Amniotic stem cell (primary cell): ENCODE data around the gene ZDHHC14.

Experiments used
- DNase-seq: peaks from one replicate; lab custom pipeline; 2025; lab: John Stamatoyannopoulos, UW

ZDHHC14 gene

GRCh38 chr6:157596461-157596860, 215.5 kb downstream of the ZDHHC14 start:
- no peak for DNase-seq

GRCh38 chr6:157596886-157597285, 215.9 kb downstream of the ZDHHC14 start:
- DNase-seq = no peak

GRCh38 chr6:157597461-157598312, 216.7 kb downstream of the ZDHHC14 start:
- DNase-seq = no peak

- DNase-seq = no peak
Observed at GRCh38 chr6:157599191-157599590, 218.2 kb downstream of the ZDHHC14 start.

- no peak for DNase-seq
Observed at GRCh38 chr6:157600807-157601206, 219.8 kb downstream of the ZDHHC14 start.

GRCh38 chr6:157602521-157603295, 221.7 kb downstream of the ZDHHC14 start:
- DNase-seq = no peak

GRCh38 chr6:157603314-157603940, 222.4 kb downstream of the ZDHHC14 start:
- DNase-seq = no peak

- DNase-seq = no peak
Observed at GRCh38 chr6:157603971-157604370, 223.0 kb downstream of the ZDHHC14 start.

- no peak for DNase-seq
Observed at GRCh38 chr6:157604816-157605215, 223.8 kb downstream of the ZDHHC14 start.

GRCh38 chr6:157605484-157605883, 224.5 kb downstream of the ZDHHC14 start:
- no peak for DNase-seq

- no peak for DNase-seq
Observed at GRCh38 chr6:157606516-157606915, 225.5 kb downstream of the ZDHHC14 start.

GRCh38 chr6:157607317-157608109, 226.5 kb downstream of the ZDHHC14 start:
- no peak for DNase-seq

GRCh38 chr6:157608221-157609075, 227.5 kb downstream of the ZDHHC14 start:
- DNase-seq = no peak

GRCh38 chr6:157609117-157609516, 228.1 kb downstream of the ZDHHC14 start:
- DNase-seq = no peak

GRCh38 chr6:157609556-157609955, 228.6 kb downstream of the ZDHHC14 start:
- DNase-seq = no peak

GRCh38 chr6:157610451-157610999, 229.5 kb downstream of the ZDHHC14 start:
- DNase-seq = no peak

GRCh38 chr6:157611406-157611805, 230.4 kb downstream of the ZDHHC14 start:
- no peak for DNase-seq

GRCh38 chr6:157613011-157613522, 232.1 kb downstream of the ZDHHC14 start:
- peak; percentile 81 for DNase-seq

- DNase-seq = no peak
Observed at GRCh38 chr6:157614026-157614568, 233.1 kb downstream of the ZDHHC14 start.

GRCh38 chr6:157615420-157615769, 234.4 kb downstream of the ZDHHC14 start:
- DNase-seq = no peak
